Measurements from ENCODE around the gene HS2ST1. TPM values are rescaled to one million over a fixed set of nuclear protein-coding genes. Genes with fewer than 3 reads are reported as not detected.

Gene HS2ST1
- total and polyA plus RNA-seq, 10 of the 15 experiments (the other 5 are each of a cell fraction or from before 2014, with no cell fraction given) = 5.4 to 30.8 (median 18.6) TPM

GRCh38 chr1:86938855-86939254, 24.4 kb downstream of the HS2ST1 start:
- Histone ChIP-seq H2AFZ (ENCODE audit: control insufficient read depth, low read depth, low read length) (no peak overlapping the region), H3K36me3 (ENCODE audit: control insufficient read depth in 2 of 2, insufficient read depth in 2 of 2, low read length in 1 of 2) (no peaks in the 10 kb centered on the region), H4K20me1 (ENCODE audit: control insufficient read depth, insufficient read depth) (0 out of 2 replicates have a peak, but pooled peaks cover 3% of the 10 kb centered on the region), H3K27me3 (replicated peaks in 1 of 2; ENCODE audit: control insufficient read depth in 2 of 2, insufficient read depth in 2 of 2, low read length in 1 of 2) (no peaks in the 10 kb centered on the region), H3K4me2 (ENCODE audit: control insufficient read depth, insufficient read depth) (no peak overlapping the region; the same call in 1 of the 2 replicates), H3K9me3 (replicated peaks; ENCODE audit: control insufficient read depth, insufficient read depth, low read length) (no peaks in the 10 kb centered on the region; the same call in 1 of the 3 replicates), H3K9ac (ENCODE audit: control insufficient read depth, insufficient read depth, low read length) (no peak overlapping the region), H3K27ac (ENCODE audit: control insufficient read depth, insufficient read depth) (no peak overlapping the region), H3K4me1 (ENCODE audit: control insufficient read depth, insufficient read depth, low read length) (no peaks in the 10 kb centered on the region), H3K4me3 (no peak overlapping the region), H3K79me2 (ENCODE audit: control insufficient read depth, insufficient read depth, low read length) (peaks cover 56% of the 10 kb centered on the region)
- TF ChIP-seq MXI1 (IDR thresholded peaks at IDR 0.05; ENCODE audit: low read depth, low read length) (no peak), ZZZ3 (IDR thresholded peaks at IDR 0.05; ENCODE audit: control insufficient read depth, insufficient read length, low read depth) (no peak), STAT3 (IDR thresholded peaks at IDR 0.05; ENCODE audit: low read depth, low read length) (no peak), LARP7 (IDR thresholded peaks at IDR 0.05) (no peak), NBN (IDR thresholded peaks at IDR 0.05) (no peak), SUZ12 (IDR thresholded peaks at IDR 0.05; ENCODE audit: unreplicated experiment) (no peak), ZBED1 (IDR thresholded peaks at IDR 0.05; ENCODE audit: borderline replicate concordance) (no peak)
- 79% methylated on average over 2 of the region's 2 CpGs for WGBS (ENCODE audit: insufficient coverage, insufficient replicate concordance, low lambda C conversion rate, missing lambda C conversion rate)
- DNase-seq (ENCODE audit: low read depth, low spot score) = no peak
- ChIA-PET POLR2A (interaction anchor here (1.6 to 2.4 kb wide), 2 partner anchors 23 to 24 kb away, joined by 5 to 6 read pairs; partner anchors contain the start of gene HS2ST1), CTCF (interaction anchor here (1.5 to 1.9 kb wide), 2 partner anchors 26 to 31 kb away, joined by 5 to 6 read pairs; no protein-coding TSS in a partner anchor), SMC1A (ENCODE audit: uncharacterized antibody, unreplicated experiment) (interaction anchor here (1.3 to 3.4 kb wide), 5 partner anchors 11 to 119 kb away, joined by 3 to 23 read pairs (median 5); partner anchors contain the start of genes HS2ST1 and SELENOF), RAD21 (ENCODE audit: unreplicated experiment) (interaction anchor here (0.6 to 2.6 kb wide), 6 partner anchors 11 to 145 kb away, joined by 3 to 18 read pairs (median 3); partner anchors contain the start of genes HS2ST1 and SELENOF)
- intact Hi-C loops (cut with micrococcal nuclease; ENCODE audit: unreplicated experiment) (no loop called here), in situ Hi-C loops (cut with MboI) (no loop called here)
- FAIRE-seq = peak; percentile 69
- peak; percentile 64 for ATAC-seq
- no TSS peak for BruUV-seq (replicated peaks)

GRCh38 chr1:86939406-86939805, 25.0 kb downstream of the HS2ST1 start:
- WGBS (ENCODE audit: insufficient coverage, insufficient replicate concordance, low lambda C conversion rate, missing lambda C conversion rate) = 80% methylated on average over 3 of the region's 3 CpGs
- no peaks in the 10 kb centered on the region for H3K4me1 ChIP-seq (ENCODE audit: control insufficient read depth, insufficient read depth, low read length)
- no peaks in the 10 kb centered on the region for H4K20me1 ChIP-seq (ENCODE audit: control insufficient read depth, insufficient read depth)
- no peak overlapping the region for H3K27ac ChIP-seq (ENCODE audit: control insufficient read depth, insufficient read depth)
- intact Hi-C loops (cut with micrococcal nuclease; ENCODE audit: unreplicated experiment) = no loop called here
- no peaks in the 10 kb centered on the region; the same call in 1 of the 3 replicates for H3K9me3 ChIP-seq (replicated peaks; ENCODE audit: control insufficient read depth, insufficient read depth, low read length)
- SMC1A ChIA-PET (ENCODE audit: uncharacterized antibody, unreplicated experiment) = interaction anchor here (1.4 to 3.4 kb wide), 5 partner anchors 12 to 119 kb away, joined by 4 to 23 read pairs (median 5); partner anchors contain the start of genes HS2ST1 and SELENOF
- H3K4me3 ChIP-seq = no peak overlapping the region
- RAD21 ChIA-PET (ENCODE audit: unreplicated experiment) = interaction anchor here (1.0 to 2.6 kb wide), 5 partner anchors 19 to 145 kb away, joined by 3 to 18 read pairs (median 5); partner anchors contain the start of genes HS2ST1 and SELENOF
- H3K4me2 ChIP-seq (ENCODE audit: control insufficient read depth, insufficient read depth) = no peak overlapping the region
- TF ChIP-seq SRF (IDR thresholded peaks at IDR 0.05; ENCODE audit: low read depth in 2 of 2, low read length in 2 of 2) = no peak
- no peak for TF ChIP-seq MAX (IDR thresholded peaks at IDR 0.05; ENCODE audit: low read depth, low read length)
- ATAC-seq (peak; percentile 32; the same call in 2 of the 3 replicates), FAIRE-seq (no peak), DNase-seq (ENCODE audit: low read depth, low spot score) (no peak)
- H3K79me2 ChIP-seq (ENCODE audit: control insufficient read depth, insufficient read depth, low read length) = peaks cover 53% of the 10 kb centered on the region
- H2AFZ ChIP-seq (ENCODE audit: control insufficient read depth, low read depth, low read length) = no peak overlapping the region
- POLR2A ChIA-PET = interaction anchor here (1.6 to 2.4 kb wide), 2 partner anchors 23 to 25 kb away, joined by 5 to 6 read pairs; partner anchors contain the start of gene HS2ST1
- in situ Hi-C loops (cut with MboI) = no loop called here
- H3K27me3 ChIP-seq (replicated peaks in 1 of 2; ENCODE audit: control insufficient read depth in 2 of 2, insufficient read depth in 2 of 2, low read length in 1 of 2) = no peaks in the 10 kb centered on the region
- CTCF ChIA-PET = interaction anchor here (0.8 to 1.9 kb wide), 3 partner anchors 25 to 146 kb away, joined by 3 to 6 read pairs (median 5); no protein-coding TSS in a partner anchor
- H3K9ac ChIP-seq (ENCODE audit: control insufficient read depth, insufficient read depth, low read length) = no peak overlapping the region
- no TSS peak for BruUV-seq (replicated peaks)
- no peaks in the 10 kb centered on the region for H3K36me3 ChIP-seq (ENCODE audit: control insufficient read depth in 2 of 2, insufficient read depth in 2 of 2, low read length in 1 of 2)
